ENCODE measurements around the gene AGRP. TPM values are rescaled to one million over a fixed set of nuclear protein-coding genes. Genes with fewer than 3 reads are reported as not detected.
A peak's percentile ranks its signal among the peaks of the same experiment; 100 is the strongest.

AGRP gene
- total RNA-seq, 1 experiment from 2014 or later, result not detected

DNA sequence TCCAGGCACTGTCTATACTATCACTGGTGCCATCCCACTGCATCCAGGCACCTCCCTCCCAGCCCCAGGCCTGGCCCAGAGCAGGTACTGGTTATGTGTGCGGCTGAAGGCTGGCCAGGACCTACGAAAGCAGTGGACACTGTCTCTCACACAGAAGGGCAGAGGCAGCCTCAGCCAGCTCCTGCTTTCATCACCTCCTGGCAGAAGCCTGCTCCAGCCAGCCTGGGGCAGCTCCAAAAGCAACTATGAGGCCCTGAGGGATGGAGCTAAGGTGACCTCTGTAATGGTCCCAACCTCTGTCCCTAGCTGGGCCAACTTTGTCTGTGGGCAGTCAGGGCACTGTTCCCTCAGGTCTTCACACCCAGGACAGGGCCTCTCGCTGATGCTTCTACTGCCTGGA is 33.6 kb downstream of the AGRP start:
- peak overlapping the region; percentile 4 to 78 (median 6); a peak in 1 of 7 replicates for H3K27ac Mint-ChIP-seq
- H3K9ac ChIP-seq (ENCODE audit: extremely low read depth, insufficient read length, low read length), result no peak overlapping the region

More for the DNA sequence above, 33.6 kb downstream of the AGRP start:
- Histone ChIP-seq H2BK120ac (ENCODE audit: low read depth, low read length, poor library complexity, severe bottlenecking) (no peak overlapping the region), H3K79me2 (ENCODE audit: insufficient read depth, low read length) (no peaks in the 10 kb centered on the region), H3K4ac (ENCODE audit: low read depth, low read length) (no peak overlapping the region), H2BK5ac (ENCODE audit: insufficient read length, low read length) (no peak overlapping the region), H3K23me2 (ENCODE audit: insufficient read length, low read depth, low read length, poor library complexity, severe bottlenecking) (no peaks in the 10 kb centered on the region), H4K20me1 (ENCODE audit: control insufficient read depth, insufficient read depth, insufficient read length) (no peaks in the 10 kb centered on the region), H3K23ac (ENCODE audit: insufficient read length, low read depth, low read length) (no peak overlapping the region), H2AFZ (ENCODE audit: low read length) (no peak overlapping the region), H2BK15ac (ENCODE audit: low read depth, low read length) (no peak overlapping the region), H4K5ac (ENCODE audit: insufficient read length, low read depth, low read length) (no peak overlapping the region), H4K91ac (ENCODE audit: insufficient read length, low read depth, low read length) (no peak overlapping the region), H2AK5ac (ENCODE audit: insufficient read length, low read length) (no peak overlapping the region), H3K27ac (ENCODE audit: insufficient read length, low read depth, low read length) (no peak overlapping the region), H3K18ac (ENCODE audit: insufficient read length, low read depth, low read length) (no peak overlapping the region), H3K79me1 (ENCODE audit: insufficient read depth, low read depth, low read length, poor library complexity, severe bottlenecking) (no peaks in the 10 kb centered on the region), H3K9me3 (ENCODE audit: control insufficient read depth, low read depth, low read length) (no peaks in the 10 kb centered on the region), H3K56ac (ENCODE audit: insufficient read length, low read depth, low read length) (no peak overlapping the region), H2BK20ac (ENCODE audit: low read depth, low read length, poor library complexity, severe bottlenecking) (no peak overlapping the region), H3K4me2 (ENCODE audit: insufficient read depth, insufficient read length, low read length) (no peak overlapping the region), H3K4me1 (ENCODE audit: insufficient read depth, low read length) (no peaks in the 10 kb centered on the region), H3K14ac (ENCODE audit: insufficient read depth, low read length) (no peak overlapping the region), H2BK12ac (ENCODE audit: insufficient read length, low read depth, low read length) (no peak overlapping the region), H3T11ph (ENCODE audit: low read length) (no peak overlapping the region), H3K27me3 (ENCODE audit: insufficient read depth, low read length) (no peaks in the 10 kb centered on the region), H4K8ac (replicated peaks; ENCODE audit: insufficient read length, low read depth, low read length) (no peak overlapping the region)
- H3K9me3 Mint-ChIP-seq, result no peaks in the 10 kb centered on the region
- no peaks in the 10 kb centered on the region for H3K27me3 Mint-ChIP-seq (ENCODE audit: low read depth)
- TF ChIP-seq, protein P1, sequence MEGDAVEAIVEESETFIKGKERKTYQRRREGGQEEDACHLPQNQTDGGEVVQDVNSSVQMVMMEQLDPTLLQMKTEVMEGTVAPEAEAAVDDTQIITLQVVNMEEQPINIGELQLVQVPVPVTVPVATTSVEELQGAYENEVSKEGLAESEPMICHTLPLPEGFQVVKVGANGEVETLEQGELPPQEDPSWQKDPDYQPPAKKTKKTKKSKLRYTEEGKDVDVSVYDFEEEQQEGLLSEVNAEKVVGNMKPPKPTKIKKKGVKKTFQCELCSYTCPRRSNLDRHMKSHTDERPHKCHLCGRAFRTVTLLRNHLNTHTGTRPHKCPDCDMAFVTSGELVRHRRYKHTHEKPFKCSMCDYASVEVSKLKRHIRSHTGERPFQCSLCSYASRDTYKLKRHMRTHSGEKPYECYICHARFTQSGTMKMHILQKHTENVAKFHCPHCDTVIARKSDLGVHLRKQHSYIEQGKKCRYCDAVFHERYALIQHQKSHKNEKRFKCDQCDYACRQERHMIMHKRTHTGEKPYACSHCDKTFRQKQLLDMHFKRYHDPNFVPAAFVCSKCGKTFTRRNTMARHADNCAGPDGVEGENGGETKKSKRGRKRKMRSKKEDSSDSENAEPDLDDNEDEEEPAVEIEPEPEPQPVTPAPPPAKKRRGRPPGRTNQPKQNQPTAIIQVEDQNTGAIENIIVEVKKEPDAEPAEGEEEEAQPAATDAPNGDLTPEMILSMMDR (conservative IDR thresholded peaks at IDR 0.05), result no peak
- peaks cover 4 to 27% (median 9%) of the 10 kb centered on the region in 3 experiments for H3K36me3 Mint-ChIP-seq (ENCODE audit: insufficient read depth in 1 of 3, low read depth in 3 of 3)
- WGBS (ENCODE audit: extremely low coverage, insufficient read length, low lambda C conversion rate), result no CpG with 5 or more reads among the region's 3 CpGs
- no peak for DNase-seq
- H3K4me1 Mint-ChIP-seq, result peaks cover 6 to 14% of the 10 kb centered on the region in 2 experiments; a peak in 3 of 4 replicates
- H3K4me3 Mint-ChIP-seq, result no peak overlapping the region
